Measurements from ENCODE around the gene SHOX. TPM values are rescaled to one million over a fixed set of nuclear protein-coding genes. Genes with fewer than 3 reads are reported as not detected.

The SHOX gene
- total RNA-seq, 4 donors from 2014 or later: 0.17 TPM; not detected in 3

GRCh38 chrX:685120-686032, 54.8 kb downstream of the SHOX start:
- intact Hi-C loops (cut with DNase I): no loop called here
- no peak for TF ChIP-seq EP300 (IDR thresholded peaks at IDR 0.05)
- TF ChIP-seq POLR2AphosphoS5 (IDR thresholded peaks at IDR 0.05): no peak
- no peak for TF ChIP-seq POLR2A (IDR thresholded peaks at IDR 0.05; ENCODE audit: low read depth)
- no peak for TF ChIP-seq CTCF (IDR thresholded peaks at IDR 0.05)
- WGBS: 70% methylated on average over 13 of the region's 13 CpGs
- Histone ChIP-seq H3K4me3 (no peak overlapping the region), H3K36me3 (no peaks in the 10 kb centered on the region), H3K4me1 (no peaks in the 10 kb centered on the region), H3K27me3 (peaks cover 0 to 28% (median 0%) of the 10 kb centered on the region in 4 donors), H3K9me3 (no peaks in the 10 kb centered on the region), H3K27ac (replicated peaks in 1 of 4) (no peak overlapping the region)
- no peak for DNase-seq (ENCODE audit: extremely low spot score)

- 95% methylated on average over 7 of the region's 7 CpGs for WGBS
- TF ChIP-seq CTCF (IDR thresholded peaks at IDR 0.05): no peak
- TF ChIP-seq EP300 (IDR thresholded peaks at IDR 0.05): no peak
- TF ChIP-seq POLR2A (IDR thresholded peaks at IDR 0.05; ENCODE audit: low read depth): no peak
- no peak for TF ChIP-seq POLR2AphosphoS5 (IDR thresholded peaks at IDR 0.05)
- peaks cover 0 to 7% (median 5%) of the 10 kb centered on the region in 4 donors for H3K9me3 ChIP-seq
- DNase-seq (ENCODE audit: extremely low spot score): no peak
- no peak overlapping the region for H3K4me3 ChIP-seq
- H3K27ac ChIP-seq (replicated peaks in 1 of 4): no peak overlapping the region
- H3K4me1 ChIP-seq: no peaks in the 10 kb centered on the region
- H3K27me3 ChIP-seq: peaks cover 0 to 19% (median 0%) of the 10 kb centered on the region in 4 donors
- intact Hi-C loops (cut with DNase I): no loop called here
- H3K36me3 ChIP-seq: no peaks in the 10 kb centered on the region
These were observed 59.4 kb downstream of the SHOX start for GRCh38 chrX:689983-690382.

- intact Hi-C loops (cut with DNase I): no loop called here
- Histone ChIP-seq H3K9me3 (peaks cover 0 to 30% (median 19%) of the 10 kb centered on the region in 4 donors), H3K27ac (replicated peaks in 1 of 4) (no peak overlapping the region), H3K4me1 (no peaks in the 10 kb centered on the region), H3K36me3 (no peaks in the 10 kb centered on the region), H3K4me3 (no peak overlapping the region), H3K27me3 (peaks cover 0 to 8% (median 0%) of the 10 kb centered on the region in 4 donors)
- 72% methylated on average over 19 of the region's 19 CpGs for WGBS
- TF ChIP-seq POLR2AphosphoS5 (IDR thresholded peaks at IDR 0.05) (no peak), POLR2A (IDR thresholded peaks at IDR 0.05; ENCODE audit: low read depth) (no peak), EP300 (IDR thresholded peaks at IDR 0.05) (no peak), CTCF (IDR thresholded peaks at IDR 0.05) (no peak)
- DNase-seq (ENCODE audit: extremely low spot score): no peak
These were observed 64.2 kb downstream of the SHOX start for GRCh38 chrX:694800-695199.

GRCh38 chrX:698206-698605, 67.6 kb downstream of the SHOX start:
- DNase-seq (ENCODE audit: extremely low spot score): no peak
- no peak overlapping the region for H3K4me3 ChIP-seq
- intact Hi-C loops (cut with DNase I): no loop called here
- no peaks in the 10 kb centered on the region for H3K4me1 ChIP-seq
- H3K27me3 ChIP-seq: peaks cover 0 to 3% (median 0%) of the 10 kb centered on the region in 4 donors
- H3K27ac ChIP-seq (replicated peaks in 1 of 4): no peak overlapping the region
- H3K36me3 ChIP-seq: no peaks in the 10 kb centered on the region
- no peak for TF ChIP-seq EP300 (IDR thresholded peaks at IDR 0.05)
- TF ChIP-seq CTCF (IDR thresholded peaks at IDR 0.05): no peak
- TF ChIP-seq POLR2A (IDR thresholded peaks at IDR 0.05; ENCODE audit: low read depth): no peak
- TF ChIP-seq POLR2AphosphoS5 (IDR thresholded peaks at IDR 0.05): no peak
- WGBS: 73% methylated on average over 20 of the region's 20 CpGs
- H3K9me3 ChIP-seq: peaks cover 0 to 38% (median 19%) of the 10 kb centered on the region in 4 donors
